ENCODE measurements around the gene HDAC5. TPM values are rescaled to one million over a fixed set of nuclear protein-coding genes. Genes with fewer than 3 reads are reported as not detected.

The HDAC5 gene
- total and polyA plus RNA-seq, 2 of the 8 experiments (the other 6 are each of a cell fraction or from before 2014, with no cell fraction given): 48.5 to 54.4 TPM

- 93% methylated on average over 16 of the region's 16 CpGs; no CpG with 5 or more reads in 1 of the 2 experiments for WGBS, 2 experiments (ENCODE audit: extremely low coverage in 1 of 2, insufficient coverage in 1 of 2, insufficient read length in 1 of 2, insufficient replicate concordance in 2 of 2, low coverage in 1 of 2, low lambda C conversion rate in 2 of 2, missing lambda C conversion rate in 1 of 2)
- POLR2A ChIA-PET (ENCODE audit: partially characterized antibody): interaction anchor here (1.2 to 3.6 kb wide), 8 partner anchors 10 to 90 kb away, joined by 3 to 14 read pairs (median 5); partner anchors contain the start of genes G6PC3, LSM12 and TMEM101
- TF ChIP-seq EZH2 (IDR thresholded peaks at IDR 0.05; ENCODE audit: low read depth, low read length, severe bottlenecking): no peak
- no peak for TF ChIP-seq BRCA1 (IDR thresholded peaks at IDR 0.05; ENCODE audit: low read depth, low read length)
- TF ChIP-seq CTBP2 (IDR thresholded peaks at IDR 0.05; ENCODE audit: borderline replicate concordance, insufficient read depth, insufficient read length, low read length): no peak
- no peak for TF ChIP-seq CREB1 (IDR thresholded peaks at IDR 0.05)
- TF ChIP-seq SP2 (IDR thresholded peaks at IDR 0.05; ENCODE audit: low read length): no peak
- no peak for TF ChIP-seq SIN3A (conservative IDR thresholded peaks at IDR 0.05 in 1 of 2, IDR thresholded peaks at IDR 0.05 in 1 of 2; ENCODE audit: low read depth in 1 of 2, low read length in 2 of 2)
- no peak for TF ChIP-seq CTCF (IDR thresholded peaks at IDR 0.05; ENCODE audit: control extremely low read depth in 1 of 3, insufficient read depth in 1 of 3, low read depth in 1 of 3, low read length in 3 of 3)
- no peak for TF ChIP-seq SP1 (IDR thresholded peaks at IDR 0.05; ENCODE audit: low read depth, low read length)
- no peak for TF ChIP-seq KDM1A (IDR thresholded peaks at IDR 0.05; ENCODE audit: borderline replicate concordance, low read length)
- TF ChIP-seq BACH1 (IDR thresholded peaks at IDR 0.05; ENCODE audit: low read length): no peak
These were observed 35.2 kb downstream of the HDAC5 start for GRCh38 chr17:44088254-44088653.

More at GRCh38 chr17:44088254-44088653, 35.2 kb downstream of the HDAC5 start:
- Histone ChIP-seq H3K9ac (replicated peaks in 1 of 4; ENCODE audit: extremely low read depth in 1 of 4, low read depth in 3 of 4, low read length in 3 of 4) (no peak overlapping the region), H3K14ac (ENCODE audit: insufficient read length) (no peak overlapping the region), H3K4me2 (ENCODE audit: insufficient read depth in 1 of 2, low read depth in 2 of 2, low read length in 2 of 2) (no peak overlapping the region), H2AK5ac (ENCODE audit: low read depth, low read length) (no peak overlapping the region; the same call in 1 of the 2 replicates), H3K79me2 (ENCODE audit: control insufficient read depth in 1 of 2, insufficient read depth in 2 of 2, low read length in 2 of 2) (no peaks in the 10 kb centered on the region), H2BK12ac (ENCODE audit: low read depth, low read length) (peak overlapping the region; percentile 4; the same call in 1 of the 2 replicates), H3K23ac (ENCODE audit: insufficient read length) (no peak overlapping the region), H3K4me3 (ENCODE audit: extremely low read depth in 1 of 4, insufficient read depth in 2 of 4, low read depth in 3 of 4, low read length in 4 of 4) (no peak overlapping the region), H2BK5ac (ENCODE audit: low read depth, low read length) (peak overlapping the region; percentile 96; the same call in 1 of the 2 replicates), H2BK15ac (ENCODE audit: low read length) (peak overlapping the region; percentile 81; the same call in 1 of the 2 replicates), H3K36me3 (ENCODE audit: control insufficient read depth in 2 of 4, insufficient read depth in 4 of 4, low read length in 3 of 4) (peaks cover 4 to 17% (median 12%) of the 10 kb centered on the region in 4 experiments; a peak in 6 of 8 replicates), H3K79me1 (ENCODE audit: low read depth, low read length) (peaks cover 5% of the 10 kb centered on the region; the same call in 1 of the 2 replicates), H4K5ac (ENCODE audit: insufficient read length, low read depth, low read length) (no peak overlapping the region), H3K27ac (ENCODE audit: low read depth, low read length) (no peak overlapping the region), H4K91ac (replicated peaks; ENCODE audit: insufficient read length, low read length) (peak overlapping the region; percentile 88), H2BK120ac (replicated peaks; ENCODE audit: low read depth, low read length) (no peak overlapping the region), H3K18ac (ENCODE audit: extremely low read depth, low read length) (no peak overlapping the region), H3K56ac (replicated peaks; ENCODE audit: insufficient read length, low read depth, low read length) (no peak overlapping the region), H2AFZ (ENCODE audit: low read length) (no peak overlapping the region), H4K20me1 (replicated peaks in 1 of 2; ENCODE audit: control insufficient read depth in 1 of 2, insufficient read depth in 2 of 2, low read length in 2 of 2) (peaks cover 0 to 2% of the 10 kb centered on the region in 2 experiments), H2BK20ac (ENCODE audit: low read length) (0 out of 2 replicates have a peak overlapping the region, but pooled peaks have one; percentile 48), H3K23me2 (ENCODE audit: low read depth, low read length) (peaks cover 4% of the 10 kb centered on the region; the same call in 1 of the 2 replicates), H4K8ac (ENCODE audit: extremely low read depth, insufficient read depth, low read length) (0 out of 2 replicates have a peak overlapping the region, but pooled peaks have one; percentile 60), H3K4me1 (replicated peaks in 1 of 4; ENCODE audit: control insufficient read depth in 3 of 4, insufficient read depth in 4 of 4, low read length in 3 of 4) (peaks cover 3 to 20% (median 12%) of the 10 kb centered on the region in 4 experiments), H3K27me3 (replicated peaks in 1 of 4; ENCODE audit: control insufficient read depth in 3 of 4, extremely low read depth in 1 of 4, insufficient read depth in 3 of 4, low read length in 3 of 4) (no peaks in the 10 kb centered on the region), H3K9me3 (ENCODE audit: insufficient read depth in 2 of 2, low read depth in 1 of 2, low read length in 1 of 2) (no peaks in the 10 kb centered on the region), H3K4ac (replicated peaks; ENCODE audit: insufficient read length, low read depth, low read length) (peak overlapping the region; percentile 92)
- FAIRE-seq: no peak
- CTCF ChIA-PET (ENCODE audit: partially characterized antibody): interaction anchor here (0.6 to 34.4 kb wide), 7 partner anchors 8 to 422 kb away, joined by 3 to 638 read pairs (median 28); partner anchors contain the start of genes G6PC3 and HDAC5
- DNase-seq (ENCODE audit: low read depth in 1 of 2, low spot score in 2 of 2): no peak

Data from H1 (cell line).